Stomach (tissue), 9 donors: ENCODE measurements around the gene REEP6. TPM values are rescaled to one million over a fixed set of nuclear protein-coding genes. Genes with fewer than 3 reads are reported as not detected.
A peak's percentile ranks its signal among the peaks of the same experiment; 100 is the strongest.

Experiments used
- DNase-seq, 2 donors: peaks; one replicate each; pipeline versions ENCODE4 v3.0.0 to v3.0.0-alpha.2; 2013 to 2019
- H3K27ac ChIP-seq, 5 donors: fragments of 200-600 bp in 4 of 5; sonication (generic) in 4 of 5; one replicate each; pipeline ENCODE4 v1.5.1; 2013 to 2019; ENCODE audit warnings: mild to moderate bottlenecking in 1 of 5, moderate library complexity in 1 of 5
- H3K27me3 ChIP-seq, 3 donors: fragments of 200-600 bp; sonication (generic); one replicate each; pipeline ENCODE4 v1.5.1; 2017 to 2019; ENCODE audit warnings: mixed run types in 1 of 3
- H3K36me3 ChIP-seq, 4 donors: fragments of 200-600 bp; sonication (generic); 1 replicate in 3 of 4; 2 replicates in 1 of 4; pipeline ENCODE4 v1.5.1; 2016 to 2019
- H3K4me1 ChIP-seq, 4 donors: fragments of 200-600 bp; sonication (generic); one replicate each; pipeline ENCODE4 v1.5.1; 2016 to 2019
- H3K4me3 ChIP-seq, 4 donors: fragments of 200-600 bp; sonication (generic) in 3 of 4; one replicate each; pipeline ENCODE4 v1.5.1; 2016 to 2019; ENCODE audit warnings: mild to moderate bottlenecking in 1 of 4
- H3K9me3 ChIP-seq, 4 donors: fragments of 200-600 bp; sonication (generic); one replicate each; pipeline ENCODE4 v1.5.1; 2016 to 2019
- CTCF ChIP-seq, 7 experiments: fragments of 450-650 bp in 4 of 7; fragments of 200-600 bp in 3 of 7; sonication (generic) in 3 of 7; IDR thresholded peaks; one replicate each; pipeline ENCODE4 v1.5.1; 2016 to 2019; ENCODE audit warnings: antibody characterized with exemption in 7 of 7, control low read depth in 2 of 7, mild to moderate bottlenecking in 1 of 7
- EP300 ChIP-seq: sonication (generic); formaldehyde crosslinking; IDR thresholded peaks from one replicate; pipeline ENCODE4 v1.6.1; 2017; ENCODE audit warnings: antibody characterized with exemption
- POLR2A ChIP-seq, 4 donors: fragments of 450-650 bp; IDR thresholded peaks; one replicate each; pipeline ENCODE4 v1.6.1; 2016; ENCODE audit warnings: antibody characterized with exemption in 4 of 4, control low read depth in 2 of 4, mild to moderate bottlenecking in 1 of 4, moderate library complexity in 1 of 4
- POLR2AphosphoS5 ChIP-seq, 3 donors: sonication (generic); formaldehyde crosslinking; IDR thresholded peaks; one replicate each; pipeline ENCODE4 v1.6.1; 2016; ENCODE audit warnings: antibody characterized with exemption in 3 of 3
- WGBS, 5 donors: extraction: QIAGEN DNeasy Blood & Tissue Kit in 3 of 5; methylation state at CpG; one replicate each; pipeline versions ENCODE4 v1.1.5 to v1.1.7; 2013 to 2018; 5-methylcytosine and 5-hydroxymethylcytosine counted together
- intact Hi-C: fragments of 100-400 bp; cut with DNase I; formaldehyde crosslinking; loops from one replicate; pipeline ENCODE4 v1.15.1; 2023; ENCODE audit warnings: low total_unique reads
- polyA plus RNA-seq, 3 donors: library from polyadenylated mRNA; stranded (reverse); fragments of 200-250 nt; gene quantifications; one replicate each; pipeline ENCODE4 v1.2.3, GENCODE V29; 2013
- total RNA-seq, 5 donors: library from RNA; depleted of rRNA; stranded (reverse); fragments of >200 nt; gene quantifications; one replicate each; pipeline versions ENCODE4 v1.1.0 to v1.2.3, GENCODE V29; 2014 to 2016
- donor health status: healthy with polysubstance abuse.
- donor health status: Bipolar disorder and iron deficiency.
- donor health status: healthy.

REEP6 gene
- total and polyA plus RNA-seq, 8 donors, result 3.5 to 24.3 (median 6.1) TPM; not detected in 3

GRCh38 chr19:1481893-1482360, 9.1 kb upstream of the REEP6 start:
- H3K9me3 ChIP-seq, result no peaks in the 10 kb centered on the region
- intact Hi-C loops, result no loop called here
- TF ChIP-seq EP300 (no peak), POLR2AphosphoS5 (IDR thresholded peaks at IDR 0.05) (no peak), POLR2A (IDR thresholded peaks at IDR 0.05) (no peak), CTCF (IDR thresholded peaks at IDR 0.05) (no peak)
- H3K27me3 ChIP-seq, result no peaks in the 10 kb centered on the region
- no peak overlapping the region for H3K4me3 ChIP-seq
- no peak overlapping the region for H3K27ac ChIP-seq
- DNase-seq, result peak in 1 of 2 donors; percentile 9
- peaks cover 18 to 26% (median 23%) of the 10 kb centered on the region in 4 donors for H3K4me1 ChIP-seq
- WGBS, 5 donors, result 88 to 94% (median 90%) methylated on average over 16 to 36 of the region's 36 CpGs
- H3K36me3 ChIP-seq, result peaks cover 0 to 6% (median 2%) of the 10 kb centered on the region in 4 donors

GRCh38 chr19:1482361-1483130, 8.4 kb upstream of the REEP6 start:
- H3K27ac ChIP-seq, result no peak overlapping the region
- H3K27me3 ChIP-seq, result no peaks in the 10 kb centered on the region
- peaks cover 18 to 20% (median 20%) of the 10 kb centered on the region in 4 donors for H3K4me1 ChIP-seq
- no peak overlapping the region for H3K4me3 ChIP-seq
- no peaks in the 10 kb centered on the region for H3K9me3 ChIP-seq
- 83 to 87% (median 85%) methylated on average over 27 to 37 of the region's 37 CpGs for WGBS, 5 donors
- TF ChIP-seq POLR2AphosphoS5 (IDR thresholded peaks at IDR 0.05), result no peak
- TF ChIP-seq POLR2A (IDR thresholded peaks at IDR 0.05), result no peak
- TF ChIP-seq EP300, result no peak
- no peak for TF ChIP-seq CTCF (IDR thresholded peaks at IDR 0.05)
- intact Hi-C loops, result no loop called here
- DNase-seq, result peak in 1 of 2 donors; percentile 15
- H3K36me3 ChIP-seq, result no peaks in the 10 kb centered on the region

GRCh38 chr19:1483131-1483978, 7.6 kb upstream of the REEP6 start:
- Histone ChIP-seq H3K4me1 (peaks cover 11 to 13% (median 12%) of the 10 kb centered on the region in 4 donors), H3K27ac (no peak overlapping the region), H3K4me3 (no peak overlapping the region), H3K27me3 (no peaks in the 10 kb centered on the region), H3K36me3 (no peaks in the 10 kb centered on the region), H3K9me3 (no peaks in the 10 kb centered on the region)
- no peak for DNase-seq
- no peak for TF ChIP-seq EP300
- TF ChIP-seq CTCF (IDR thresholded peaks at IDR 0.05), result no peak
- no peak for TF ChIP-seq POLR2AphosphoS5 (IDR thresholded peaks at IDR 0.05)
- no peak for TF ChIP-seq POLR2A (IDR thresholded peaks at IDR 0.05)
- intact Hi-C loops, result no loop called here
- WGBS, 5 donors, result 91 to 94% (median 93%) methylated on average over 48 to 77 of the region's 77 CpGs

GRCh38 chr19:1483979-1484428, 7.0 kb upstream of the REEP6 start:
- Histone ChIP-seq H3K27ac (no peak overlapping the region), H3K4me1 (peaks cover 6 to 8% (median 7%) of the 10 kb centered on the region in 4 donors), H3K36me3 (no peaks in the 10 kb centered on the region), H3K4me3 (no peak overlapping the region), H3K9me3 (no peaks in the 10 kb centered on the region), H3K27me3 (no peaks in the 10 kb centered on the region)
- intact Hi-C loops, result no loop called here
- DNase-seq, result no peak
- 85 to 96% (median 92%) methylated on average over 17 to 23 of the region's 23 CpGs for WGBS, 5 donors
- no peak for TF ChIP-seq CTCF (IDR thresholded peaks at IDR 0.05)
- TF ChIP-seq POLR2AphosphoS5 (IDR thresholded peaks at IDR 0.05), result no peak
- no peak for TF ChIP-seq EP300
- no peak for TF ChIP-seq POLR2A (IDR thresholded peaks at IDR 0.05)
